Nephron (organoid): ENCODE data around the gene EIF2AK3.

ENCODE experiments used
- H3K27ac Mint-ChIP-seq, 3 experiments: 2 replicates each; pipeline ENCODE4 v1.8.0; 2020; ENCODE audit warnings: mixed read lengths in 3 of 3, mild to moderate bottlenecking in 2 of 3, moderate library complexity in 1 of 3
- H3K27me3 Mint-ChIP-seq: 2 replicates; pipeline ENCODE4 v1.8.0; 2021; ENCODE audit warnings: low read depth, mild to moderate bottlenecking, moderate library complexity, mixed read lengths
- H3K36me3 Mint-ChIP-seq: 2 replicates; pipeline ENCODE4 v1.8.0; 2020; ENCODE audit warnings: low read depth, mixed read lengths
- H3K4me1 Mint-ChIP-seq: 2 replicates; pipeline ENCODE4 v1.8.0; 2020; ENCODE audit warnings: mixed read lengths
- H3K4me3 Mint-ChIP-seq, 3 experiments: 2 replicates each; pipeline ENCODE4 v1.8.0; 2020; ENCODE audit warnings: mild to moderate bottlenecking in 3 of 3, mixed read lengths in 3 of 3, moderate library complexity in 2 of 3
- H3K9me3 Mint-ChIP-seq: 2 replicates; pipeline ENCODE4 v1.8.0; 2020; ENCODE audit warnings: mixed read lengths
- TF ChIP-seq, protein P1 (sequence below), 3 experiments: fragments of 200-600 bp; sonication (generic); IDR thresholded peaks; one replicate each; pipeline ENCODE4 v1.5.0; 2021; ENCODE audit warnings: antibody characterized with exemption in 3 of 3; ENCODE audit not compliant: unreplicated experiment in 3 of 3

Gene EIF2AK3

DNA sequence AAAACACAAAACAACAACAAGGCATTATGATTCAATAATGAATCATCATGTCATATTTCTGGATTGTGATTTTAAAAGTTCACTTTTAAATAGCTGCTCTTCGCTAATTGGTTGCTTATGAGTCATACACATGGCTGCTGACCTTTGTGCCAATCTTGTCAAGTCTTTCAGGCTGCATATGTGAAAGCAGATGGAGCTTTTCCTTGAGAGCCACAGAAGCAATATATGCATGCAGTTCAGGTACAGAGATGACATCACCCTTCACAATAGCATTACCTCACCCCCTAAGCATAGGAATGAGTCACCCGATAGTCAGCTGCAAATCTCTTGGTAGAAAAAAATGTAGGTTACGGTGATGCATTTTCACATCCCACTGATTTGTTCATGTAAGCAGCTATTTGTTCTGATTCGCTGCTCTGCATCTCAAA is 27.2 kb downstream of the EIF2AK3 start:
- Mint-ChIP-seq H3K4me1 (peaks cover 37% of the 10 kb centered on the region), H3K27ac (peak overlapping the region; percentile 31 to 88 (median 86)), H3K9me3 (no peaks in the 10 kb centered on the region), H3K27me3 (no peaks in the 10 kb centered on the region), H3K4me3 (no peak overlapping the region), H3K36me3 (peaks cover 3% of the 10 kb centered on the region)
- TF ChIP-seq, protein P1, sequence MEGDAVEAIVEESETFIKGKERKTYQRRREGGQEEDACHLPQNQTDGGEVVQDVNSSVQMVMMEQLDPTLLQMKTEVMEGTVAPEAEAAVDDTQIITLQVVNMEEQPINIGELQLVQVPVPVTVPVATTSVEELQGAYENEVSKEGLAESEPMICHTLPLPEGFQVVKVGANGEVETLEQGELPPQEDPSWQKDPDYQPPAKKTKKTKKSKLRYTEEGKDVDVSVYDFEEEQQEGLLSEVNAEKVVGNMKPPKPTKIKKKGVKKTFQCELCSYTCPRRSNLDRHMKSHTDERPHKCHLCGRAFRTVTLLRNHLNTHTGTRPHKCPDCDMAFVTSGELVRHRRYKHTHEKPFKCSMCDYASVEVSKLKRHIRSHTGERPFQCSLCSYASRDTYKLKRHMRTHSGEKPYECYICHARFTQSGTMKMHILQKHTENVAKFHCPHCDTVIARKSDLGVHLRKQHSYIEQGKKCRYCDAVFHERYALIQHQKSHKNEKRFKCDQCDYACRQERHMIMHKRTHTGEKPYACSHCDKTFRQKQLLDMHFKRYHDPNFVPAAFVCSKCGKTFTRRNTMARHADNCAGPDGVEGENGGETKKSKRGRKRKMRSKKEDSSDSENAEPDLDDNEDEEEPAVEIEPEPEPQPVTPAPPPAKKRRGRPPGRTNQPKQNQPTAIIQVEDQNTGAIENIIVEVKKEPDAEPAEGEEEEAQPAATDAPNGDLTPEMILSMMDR (IDR thresholded peaks at IDR 0.05; ENCODE audit: unreplicated experiment in 3 of 3) = no peak

DNA sequence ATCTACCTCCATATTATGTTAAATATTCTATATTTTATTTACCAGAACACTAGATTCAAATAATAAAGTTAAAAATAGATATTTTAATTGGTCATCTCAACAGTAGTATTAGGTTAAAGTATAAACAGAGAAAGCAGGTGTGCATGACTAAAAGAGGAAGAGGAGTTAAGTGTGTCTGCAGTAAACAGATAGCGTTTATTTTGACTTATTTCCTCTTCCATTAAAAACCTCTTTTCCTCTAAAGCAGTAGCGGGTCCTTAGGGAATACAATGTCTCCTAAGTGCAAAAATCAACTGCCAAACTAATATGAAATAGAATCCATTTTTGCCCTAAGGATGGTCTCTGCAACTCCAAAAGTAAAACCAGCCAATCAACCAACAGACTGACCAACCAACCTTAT is 27.7 kb downstream of the EIF2AK3 start:
- peak overlapping the region in 2 of 3 experiments; percentile 86 to 88 for H3K27ac Mint-ChIP-seq
- no peak overlapping the region for H3K4me3 Mint-ChIP-seq
- H3K4me1 Mint-ChIP-seq = peaks cover 37% of the 10 kb centered on the region
- TF ChIP-seq, protein P1 (IDR thresholded peaks at IDR 0.05; ENCODE audit: unreplicated experiment in 3 of 3) = no peak
- no peaks in the 10 kb centered on the region for H3K27me3 Mint-ChIP-seq
- no peaks in the 10 kb centered on the region for H3K9me3 Mint-ChIP-seq
- H3K36me3 Mint-ChIP-seq = peaks cover 4% of the 10 kb centered on the region

DNA sequence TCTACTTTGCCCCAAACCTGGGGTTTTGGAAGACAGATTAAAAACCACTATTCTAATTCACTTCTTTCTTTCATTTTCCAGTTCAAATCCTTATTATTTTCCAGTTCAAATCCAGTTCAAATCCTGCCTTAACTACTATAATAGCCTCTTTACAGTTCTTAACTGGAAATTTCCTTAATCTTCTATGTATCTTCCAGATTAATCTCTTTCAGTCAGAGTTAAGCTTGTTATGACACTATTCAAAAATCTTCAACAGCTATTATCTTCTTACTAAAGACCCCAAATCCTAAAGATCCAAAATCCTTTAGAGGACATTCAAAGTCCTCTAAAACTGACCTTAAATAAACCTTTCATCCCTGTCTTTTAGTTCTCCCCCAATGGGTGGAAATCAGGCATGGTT is 30.1 kb downstream of the EIF2AK3 start:
- H3K36me3 Mint-ChIP-seq = peaks cover 14% of the 10 kb centered on the region
- no peaks in the 10 kb centered on the region for H3K27me3 Mint-ChIP-seq
- no peak overlapping the region for H3K27ac Mint-ChIP-seq
- TF ChIP-seq, protein P1 (IDR thresholded peaks at IDR 0.05; ENCODE audit: unreplicated experiment in 3 of 3) = no peak
- no peaks in the 10 kb centered on the region for H3K9me3 Mint-ChIP-seq
- peaks cover 24% of the 10 kb centered on the region for H3K4me1 Mint-ChIP-seq
- H3K4me3 Mint-ChIP-seq = no peak overlapping the region

DNA sequence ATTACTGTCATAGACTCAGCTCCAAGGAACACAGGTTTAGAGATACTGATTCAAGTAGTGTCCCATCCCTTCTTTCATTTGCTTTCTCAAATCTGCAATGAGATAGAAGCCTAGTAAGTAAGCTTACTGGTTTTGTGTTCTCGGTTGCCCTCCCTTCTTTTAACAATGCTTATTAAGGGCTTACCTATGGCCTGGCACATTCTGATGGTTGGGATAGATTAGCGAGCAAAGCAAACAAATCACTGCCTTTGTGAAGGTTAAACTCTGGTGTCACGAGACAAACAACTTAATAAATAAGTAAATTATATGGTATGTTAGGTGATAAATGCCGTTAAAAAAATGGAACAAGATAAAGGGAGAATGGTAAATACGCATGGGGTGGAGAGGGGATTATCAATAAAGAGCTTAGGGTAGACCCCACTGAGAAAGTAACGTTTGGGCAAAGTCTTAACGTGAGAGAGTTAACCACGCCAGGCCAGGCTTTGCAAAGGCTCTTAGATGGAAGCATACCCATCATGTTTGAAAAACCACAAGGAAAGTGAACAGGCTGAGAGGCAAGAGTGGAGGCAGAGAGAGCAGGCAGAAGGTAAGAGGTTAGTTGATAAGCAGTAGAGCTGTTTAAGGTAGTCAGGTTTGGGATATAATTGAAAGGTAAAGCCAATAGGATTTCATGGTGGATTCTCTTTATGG is 31.0 kb downstream of the EIF2AK3 start:
- Mint-ChIP-seq H3K4me3 (no peak overlapping the region), H3K27ac (no peak overlapping the region), H3K9me3 (no peaks in the 10 kb centered on the region), H3K36me3 (peaks cover 15% of the 10 kb centered on the region), H3K4me1 (peaks cover 20% of the 10 kb centered on the region), H3K27me3 (no peaks in the 10 kb centered on the region)
- TF ChIP-seq, protein P1 (IDR thresholded peaks at IDR 0.05; ENCODE audit: unreplicated experiment in 3 of 3) = no peak

DNA sequence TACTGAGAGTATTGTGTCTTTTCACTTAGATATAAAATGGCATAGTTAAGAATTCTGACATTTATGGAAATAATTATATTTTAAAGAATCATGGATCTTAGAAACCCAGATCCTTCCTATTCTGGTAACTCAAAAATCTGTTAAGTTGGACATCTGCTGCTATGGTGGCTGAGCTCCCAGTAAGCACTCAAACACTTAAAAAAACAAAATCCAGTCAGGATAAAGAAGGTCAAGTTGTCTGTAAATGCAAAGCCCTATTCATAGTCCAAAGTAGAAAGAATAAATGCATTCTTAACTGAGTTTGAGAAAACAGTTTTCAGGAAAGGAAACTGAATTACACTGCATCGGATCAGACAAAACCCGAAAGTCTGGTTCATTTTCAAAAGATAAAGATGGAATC is 35.6 kb downstream of the EIF2AK3 start:
- Mint-ChIP-seq H3K36me3 (peaks cover 30% of the 10 kb centered on the region), H3K4me1 (no peaks in the 10 kb centered on the region), H3K27me3 (no peaks in the 10 kb centered on the region), H3K4me3 (no peak overlapping the region), H3K9me3 (no peaks in the 10 kb centered on the region), H3K27ac (no peak overlapping the region)
- TF ChIP-seq, protein P1 (IDR thresholded peaks at IDR 0.05; ENCODE audit: unreplicated experiment in 3 of 3) = no peak

DNA sequence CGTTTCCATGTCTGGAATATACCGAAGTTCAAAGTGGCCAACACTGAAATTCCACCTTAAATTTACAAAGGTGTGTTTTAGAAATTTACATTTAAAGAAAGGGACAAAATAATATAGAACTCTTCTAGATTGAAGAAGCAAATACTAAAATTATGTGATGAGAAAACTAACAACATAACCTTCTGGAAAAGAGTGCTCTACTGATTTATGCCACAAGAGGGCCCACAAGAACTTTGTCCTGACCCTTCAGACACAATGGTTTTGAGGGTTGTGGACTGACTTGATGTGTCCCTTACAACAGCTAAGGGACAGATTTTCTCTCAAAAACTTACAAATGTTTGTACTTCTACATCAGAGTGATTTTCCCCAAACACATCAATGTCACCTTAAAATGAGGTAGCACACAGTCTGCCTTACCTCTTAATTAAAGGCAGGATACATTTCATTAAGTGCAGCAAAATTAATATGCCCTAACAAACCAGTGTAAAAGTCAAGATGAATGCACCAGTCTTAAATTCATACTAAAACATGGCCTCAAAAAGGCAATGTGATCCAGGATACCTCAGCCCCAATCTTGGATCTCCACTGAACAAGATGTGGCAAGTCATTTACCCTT is 36.2 kb downstream of the EIF2AK3 start:
- H3K36me3 Mint-ChIP-seq = peaks cover 30% of the 10 kb centered on the region
- TF ChIP-seq, protein P1 (IDR thresholded peaks at IDR 0.05; ENCODE audit: unreplicated experiment in 3 of 3) = peak; percentile 74 to 84 (median 80)
- no peaks in the 10 kb centered on the region for H3K27me3 Mint-ChIP-seq

More for the DNA sequence above, 36.2 kb downstream of the EIF2AK3 start:
- Mint-ChIP-seq H3K4me3 (no peak overlapping the region), H3K9me3 (no peaks in the 10 kb centered on the region), H3K4me1 (no peaks in the 10 kb centered on the region), H3K27ac (peak overlapping the region in 2 of 3 experiments; percentile 37 to 58)
